ENCODE results near the gene IL1R2.

The IL1R2 gene

DNA sequence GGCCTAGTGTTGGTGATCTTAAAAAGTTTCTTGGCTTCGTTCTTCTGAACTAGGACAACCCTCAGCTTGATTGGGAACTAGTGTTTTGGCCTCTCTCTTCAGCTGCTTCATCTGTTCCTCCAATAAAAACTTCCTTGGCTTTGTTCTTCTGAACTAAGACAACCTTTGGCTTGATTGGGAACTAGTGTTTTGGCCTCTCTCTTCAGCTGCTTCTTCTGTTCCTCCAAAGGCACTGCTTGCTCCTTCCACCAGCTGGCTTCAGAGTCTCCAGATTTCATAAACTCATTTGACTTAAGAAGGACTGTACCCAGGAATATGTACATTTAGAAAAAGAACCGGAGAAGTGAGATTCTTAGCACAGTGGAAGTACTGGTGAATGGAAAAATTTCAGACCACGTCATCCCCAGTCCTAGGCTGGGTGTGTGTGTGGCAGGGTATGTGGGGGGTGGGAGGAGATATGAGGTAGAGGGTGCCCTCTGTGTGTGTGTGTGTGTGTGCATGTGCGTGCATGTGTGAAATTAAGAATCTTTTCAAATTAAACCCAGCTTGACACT lies 20.4 kb downstream of the IL1R2 start:
- TF ChIP-seq, protein P1, sequence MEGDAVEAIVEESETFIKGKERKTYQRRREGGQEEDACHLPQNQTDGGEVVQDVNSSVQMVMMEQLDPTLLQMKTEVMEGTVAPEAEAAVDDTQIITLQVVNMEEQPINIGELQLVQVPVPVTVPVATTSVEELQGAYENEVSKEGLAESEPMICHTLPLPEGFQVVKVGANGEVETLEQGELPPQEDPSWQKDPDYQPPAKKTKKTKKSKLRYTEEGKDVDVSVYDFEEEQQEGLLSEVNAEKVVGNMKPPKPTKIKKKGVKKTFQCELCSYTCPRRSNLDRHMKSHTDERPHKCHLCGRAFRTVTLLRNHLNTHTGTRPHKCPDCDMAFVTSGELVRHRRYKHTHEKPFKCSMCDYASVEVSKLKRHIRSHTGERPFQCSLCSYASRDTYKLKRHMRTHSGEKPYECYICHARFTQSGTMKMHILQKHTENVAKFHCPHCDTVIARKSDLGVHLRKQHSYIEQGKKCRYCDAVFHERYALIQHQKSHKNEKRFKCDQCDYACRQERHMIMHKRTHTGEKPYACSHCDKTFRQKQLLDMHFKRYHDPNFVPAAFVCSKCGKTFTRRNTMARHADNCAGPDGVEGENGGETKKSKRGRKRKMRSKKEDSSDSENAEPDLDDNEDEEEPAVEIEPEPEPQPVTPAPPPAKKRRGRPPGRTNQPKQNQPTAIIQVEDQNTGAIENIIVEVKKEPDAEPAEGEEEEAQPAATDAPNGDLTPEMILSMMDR (IDR thresholded peaks at IDR 0.05; ENCODE audit: low read depth, low read length) = no peak
- DNase-seq (ENCODE audit: extremely low read depth, low read depth) = no peak

DNA sequence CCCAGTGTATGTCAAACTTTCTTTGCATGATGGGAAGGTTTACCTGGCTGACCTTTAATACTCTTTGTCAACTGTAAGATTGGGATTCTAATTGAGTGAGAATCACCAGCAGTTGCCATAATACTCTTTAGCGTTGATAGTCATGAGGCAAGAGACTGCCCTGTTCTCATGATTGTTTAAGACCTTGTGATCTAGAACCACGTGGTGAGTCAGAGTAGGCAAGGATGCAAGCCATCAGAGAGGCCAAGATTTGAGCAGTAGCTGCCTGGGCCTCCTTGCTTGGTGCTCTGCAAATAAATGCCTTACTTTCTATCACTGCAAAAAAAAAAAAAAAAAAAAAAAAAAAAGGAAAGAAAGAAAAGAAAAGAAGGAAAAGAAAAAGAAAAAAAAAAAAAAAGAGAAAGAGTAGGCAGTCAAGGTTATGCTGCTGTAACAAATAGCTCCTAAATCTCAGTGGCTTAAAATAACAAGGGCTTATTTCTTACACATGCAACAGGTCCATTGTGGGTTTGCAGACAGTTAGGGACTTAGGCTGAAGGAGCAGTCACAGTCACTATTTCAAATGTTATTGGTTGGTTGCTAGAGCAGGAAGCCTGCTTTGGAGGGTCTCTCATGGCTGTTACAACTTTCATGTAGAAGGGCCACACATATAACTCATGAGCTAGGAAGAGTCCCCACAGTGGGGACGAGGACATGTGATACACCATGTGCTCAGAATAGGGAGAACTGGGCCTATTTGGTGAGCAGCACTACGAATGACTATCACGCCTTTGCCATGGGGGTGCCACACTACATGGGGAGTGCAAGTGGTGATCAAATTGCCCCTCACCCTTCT lies 21.7 kb downstream of the IL1R2 start:
- TF ChIP-seq, protein P1 (IDR thresholded peaks at IDR 0.05; ENCODE audit: low read depth, low read length) = no peak
- DNase-seq (ENCODE audit: extremely low read depth, low read depth) = no peak

DNA sequence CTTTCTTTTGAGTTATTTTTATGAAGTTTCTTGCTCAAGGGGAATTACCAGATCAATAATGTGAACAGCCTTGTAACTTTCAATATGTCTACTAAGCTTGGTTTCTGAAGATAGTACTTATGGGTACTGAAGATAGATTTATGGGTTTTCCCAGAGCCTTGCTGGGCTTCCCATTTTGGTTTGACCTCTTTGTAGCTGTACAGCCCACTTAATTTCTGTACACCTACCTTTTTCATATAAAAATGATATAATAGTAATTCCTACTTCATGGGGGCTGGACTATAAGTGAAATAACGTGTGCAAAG lies 22.2 kb downstream of the IL1R2 start:
- TF ChIP-seq, protein P1 (IDR thresholded peaks at IDR 0.05; ENCODE audit: low read depth, low read length) = no peak
- no peak for DNase-seq (ENCODE audit: extremely low read depth, low read depth)

DNA sequence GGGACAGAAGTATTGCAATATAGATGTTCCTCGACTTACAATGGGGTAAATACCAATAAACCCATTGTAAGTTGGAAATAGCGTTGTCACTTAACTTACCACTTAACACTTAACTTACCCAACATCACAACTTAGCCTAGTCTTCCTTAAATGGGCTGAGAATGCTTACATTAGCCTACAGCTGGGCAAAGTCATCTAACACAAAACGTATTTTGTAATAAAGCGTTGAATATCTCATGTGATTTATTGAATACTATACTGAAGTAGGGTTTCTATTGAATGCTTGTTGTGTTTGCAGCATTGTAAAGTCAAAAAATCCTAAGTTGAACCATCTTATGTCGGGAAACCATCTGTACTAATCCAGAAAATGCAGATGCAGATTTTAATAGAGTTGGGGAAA lies 23.6 kb downstream of the IL1R2 start:
- TF ChIP-seq, protein P1 (IDR thresholded peaks at IDR 0.05; ENCODE audit: low read depth, low read length) = no peak

DNA sequence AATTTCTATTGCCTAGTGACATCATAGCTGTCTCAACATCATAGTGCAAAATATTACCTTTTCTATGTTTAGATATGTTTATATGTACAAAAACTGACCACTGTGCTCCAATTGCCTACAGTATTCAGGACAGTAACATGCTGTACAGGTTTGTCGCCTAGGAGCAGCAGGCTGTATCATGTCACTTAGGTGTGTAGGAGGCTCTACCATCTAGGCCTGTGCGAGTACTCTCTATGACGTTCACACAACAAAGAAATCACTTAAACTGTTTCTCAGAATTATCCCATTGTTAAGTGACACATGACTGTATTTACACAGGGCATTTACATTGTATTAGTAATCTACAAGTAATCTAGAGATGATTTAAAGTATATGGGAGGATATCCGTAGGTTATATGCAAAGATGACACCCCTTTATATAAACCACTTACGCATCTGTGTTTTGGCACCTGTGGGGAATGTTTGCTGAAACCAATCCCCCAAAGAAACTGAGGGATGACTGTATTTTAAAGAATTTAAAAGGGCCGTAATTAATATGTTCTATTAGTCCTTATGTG lies 24.7 kb downstream of the IL1R2 start:
- TF ChIP-seq, protein P1 (IDR thresholded peaks at IDR 0.05; ENCODE audit: low read depth, low read length) = no peak
- no peak for DNase-seq (ENCODE audit: extremely low read depth, low read depth)

More for the DNA sequence above, 23.6 kb downstream of the IL1R2 start:
- no peak for DNase-seq (ENCODE audit: extremely low read depth, low read depth)

DNA sequence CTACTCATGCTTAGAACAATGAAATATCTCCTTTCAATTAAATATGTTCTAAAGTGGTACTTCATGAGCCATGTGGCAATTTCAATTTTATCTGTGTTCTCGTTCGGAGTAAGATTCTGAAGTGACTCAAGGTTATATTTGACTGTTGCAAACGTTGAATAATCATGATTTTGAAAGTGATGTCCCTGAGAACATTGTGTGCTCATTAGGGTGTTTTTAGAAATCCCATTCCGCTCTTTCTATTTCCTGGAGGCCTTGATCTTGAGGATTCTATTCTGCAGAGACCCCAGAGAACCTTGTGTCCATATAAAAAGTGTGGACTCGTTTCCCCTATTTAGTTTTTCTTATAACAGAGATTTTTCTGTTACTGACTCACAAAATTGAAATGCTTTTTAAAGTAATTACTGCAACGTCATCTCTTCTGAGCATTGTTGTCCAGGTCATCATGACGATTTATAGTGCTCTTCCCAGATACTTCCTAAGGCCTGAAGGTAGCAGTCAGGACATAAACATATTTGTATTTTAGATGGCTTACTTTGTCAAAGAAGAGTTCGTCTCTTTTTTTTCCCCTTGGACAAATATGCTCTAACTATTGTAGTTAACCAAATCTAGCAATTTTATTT lies 27.2 kb downstream of the IL1R2 start:
- DNase-seq (ENCODE audit: extremely low read depth, low read depth) = no peak
- TF ChIP-seq, protein P1 (IDR thresholded peaks at IDR 0.05; ENCODE audit: low read depth, low read length) = no peak

All from AG09319 (cell line).